Choroid plexus epithelial cell (primary cell): Measurements from ENCODE around the gene SF3B3.

ENCODE experiments used
- DNase-seq: peaks from one replicate; pipeline ENCODE4 v3.0.0-alpha.2; 2010; ENCODE audit warnings: low read depth
- H3K4me3 ChIP-seq: 2 replicates; pipeline ENCODE4 v1.5.1; 2011; ENCODE audit warnings: low read depth, mild to moderate bottlenecking, control low read depth, low read length, moderate library complexity
- CTCF ChIP-seq: conservative IDR thresholded peaks from 2 replicates; pipeline ENCODE4 v1.5.1; 2011; ENCODE audit warnings: low read depth, mild to moderate bottlenecking, control low read depth, inconsistent platforms, low read length, moderate library complexity

The SF3B3 gene

GRCh38 chr16:70565053-70565452 lies 41.4 kb downstream of the SF3B3 start:
- DNase-seq, result no peak
- TF ChIP-seq CTCF, result no peak
- H3K4me3 ChIP-seq, result no peak overlapping the region

DNA sequence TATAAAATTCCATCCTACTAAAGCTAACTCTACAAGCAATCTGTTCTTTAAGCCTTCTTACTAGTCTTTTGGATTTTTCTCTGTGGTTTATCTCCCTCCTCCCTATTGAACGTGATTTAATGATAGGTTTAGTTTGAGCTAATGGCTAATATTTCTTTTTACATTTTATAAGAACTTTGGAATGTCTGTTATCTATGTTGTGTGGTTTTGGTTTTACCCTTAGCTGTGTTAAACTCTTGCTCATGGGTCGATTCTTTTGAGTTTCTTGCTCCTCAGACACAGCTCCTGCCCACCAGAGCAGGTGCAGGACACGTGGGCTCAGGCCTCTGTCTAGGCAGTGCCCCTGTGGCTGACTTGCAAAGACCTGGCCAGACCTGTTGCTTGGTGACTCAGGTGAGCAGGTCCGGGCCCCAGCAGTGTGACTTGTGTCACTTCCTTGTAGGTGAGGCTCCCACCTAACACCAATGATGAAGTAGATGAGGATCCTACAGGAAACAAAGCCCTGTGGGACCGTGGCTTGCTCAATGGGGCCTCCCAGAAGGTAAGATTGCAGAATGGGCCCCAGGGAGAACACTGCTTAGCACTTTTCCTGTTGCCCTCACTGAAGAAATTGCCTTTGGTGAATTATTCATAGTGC lies 45.1 kb downstream of the SF3B3 start:
- H3K4me3 ChIP-seq, result no peak overlapping the region
- peak; percentile 66 for DNase-seq
- TF ChIP-seq CTCF, result no peak

- TF ChIP-seq CTCF, result no peak
- no peak overlapping the region for H3K4me3 ChIP-seq
- no peak for DNase-seq
Observed at GRCh38 chr16:70569752-70570151, 46.1 kb downstream of the SF3B3 start.

- DNase-seq, result no peak
- TF ChIP-seq CTCF, result no peak
- no peak overlapping the region for H3K4me3 ChIP-seq
Observed at GRCh38 chr16:70570967-70571570, 47.5 kb downstream of the SF3B3 start.

DNA sequence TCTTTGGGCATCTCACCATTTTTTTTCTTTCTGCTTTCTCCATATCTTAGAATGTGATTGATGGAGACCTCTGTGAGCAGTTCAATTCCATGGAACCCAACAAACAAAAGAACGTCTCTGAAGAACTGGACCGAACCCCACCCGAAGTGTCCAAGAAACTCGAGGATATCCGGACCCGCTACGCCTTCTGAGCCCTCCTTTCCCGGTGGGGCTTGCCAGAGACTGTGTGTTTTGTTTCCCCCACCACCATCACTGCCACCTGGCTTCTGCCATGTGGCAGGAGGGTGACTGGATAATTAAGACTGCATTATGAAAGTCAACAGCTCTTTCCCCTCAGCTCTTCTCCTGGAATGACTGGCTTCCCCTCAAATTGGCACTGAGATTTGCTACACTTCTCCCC lies 48.0 kb downstream of the SF3B3 start:
- no peak for DNase-seq

DNA sequence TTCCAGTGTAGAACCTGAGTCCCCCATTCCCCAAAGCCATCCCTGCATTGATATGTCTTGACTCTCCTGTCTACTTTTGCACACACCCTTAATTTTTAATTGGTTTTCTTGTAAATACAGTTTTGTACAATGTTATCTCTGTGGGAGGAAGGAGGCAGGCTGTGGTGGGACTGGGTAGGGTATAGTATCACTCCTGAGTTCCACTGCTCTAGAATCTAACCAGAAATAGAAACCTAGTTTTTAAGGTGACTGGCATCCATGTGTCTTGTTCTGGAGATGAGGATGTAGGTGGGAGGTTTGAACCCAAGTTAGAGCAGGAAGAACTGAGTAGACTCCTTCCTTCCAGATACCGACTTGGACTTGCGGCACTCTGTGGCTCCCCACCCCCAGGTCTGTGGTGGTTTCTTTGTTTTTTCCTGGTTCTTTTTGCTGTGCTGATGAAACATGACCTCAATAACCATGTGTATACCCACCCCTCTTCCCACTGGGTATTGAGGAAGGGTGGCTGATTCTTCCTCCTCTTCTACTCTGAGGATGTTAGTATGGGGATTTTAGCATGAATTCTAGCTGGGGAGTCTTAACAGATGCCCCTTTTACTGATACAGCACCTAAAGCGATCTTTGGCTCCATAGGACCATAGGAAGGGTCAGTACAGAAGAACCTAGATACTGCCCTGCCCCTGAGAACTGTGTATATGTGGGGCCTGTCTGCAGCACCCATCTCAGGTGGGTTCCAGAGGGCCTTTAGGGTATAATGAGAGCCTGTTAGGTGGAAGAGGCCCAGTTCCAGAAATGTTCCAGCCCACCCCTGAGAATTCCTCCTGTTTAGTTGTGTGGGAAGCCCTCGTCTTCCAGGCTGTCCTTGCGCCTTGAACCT lies 48.7 kb downstream of the SF3B3 start:
- no peak overlapping the region for H3K4me3 ChIP-seq
- peak; percentile 58 for DNase-seq
- no peak for TF ChIP-seq CTCF

More for the DNA sequence above, 48.0 kb downstream of the SF3B3 start:
- no peak overlapping the region for H3K4me3 ChIP-seq
- no peak for TF ChIP-seq CTCF
